ENCODE measurements around the gene MMP1. TPM values are rescaled to one million over a fixed set of nuclear protein-coding genes. Genes with fewer than 3 reads are reported as not detected.

Gene MMP1
- total RNA-seq (2014; rRNA removed; shearing (Covaris generic)) = 12.9 and 19.7 TPM in 2 replicates

DNA sequence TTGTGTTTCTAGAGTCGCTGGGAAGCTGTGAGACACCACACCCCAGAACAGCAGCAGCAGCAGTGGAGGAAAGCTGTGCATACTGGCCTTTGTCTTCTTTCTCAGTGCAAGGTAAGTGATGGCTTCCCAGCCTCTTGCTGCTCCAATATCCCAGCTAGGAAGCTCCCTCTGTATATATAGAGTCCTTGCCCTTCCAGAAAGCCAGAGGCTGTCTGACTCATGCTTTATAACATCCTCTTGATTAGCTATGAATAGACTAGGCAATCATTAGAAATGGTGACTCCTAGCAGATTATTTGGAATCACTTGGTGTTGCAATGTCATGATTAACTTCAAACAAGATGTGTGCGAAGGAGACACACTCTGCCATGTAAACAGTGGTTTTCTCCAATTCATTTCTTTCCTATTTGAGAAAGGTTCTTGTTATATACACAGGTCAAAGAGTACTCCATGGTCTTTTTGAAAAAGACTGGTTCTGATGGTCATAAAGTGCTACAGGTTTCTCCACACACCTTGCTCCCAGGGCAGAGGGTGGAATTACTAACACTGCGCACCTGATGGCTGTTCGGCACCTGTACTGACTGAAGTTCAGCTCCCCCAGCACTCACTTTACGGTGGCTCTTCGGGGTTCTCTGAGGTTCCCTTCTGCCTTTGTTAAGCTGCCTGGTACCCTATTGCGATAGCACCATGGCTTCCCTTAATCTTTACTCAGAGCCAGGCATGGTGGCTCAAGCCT, at the start of gene MMP1:
MMP1 (minus strand) TSS at position 149 of the 735 bp plus-strand sequence; CDS start at position 81, 68 bp downstream.
- peak; percentile 21 for DNase-seq (ENCODE audit: low spot score)

DNA sequence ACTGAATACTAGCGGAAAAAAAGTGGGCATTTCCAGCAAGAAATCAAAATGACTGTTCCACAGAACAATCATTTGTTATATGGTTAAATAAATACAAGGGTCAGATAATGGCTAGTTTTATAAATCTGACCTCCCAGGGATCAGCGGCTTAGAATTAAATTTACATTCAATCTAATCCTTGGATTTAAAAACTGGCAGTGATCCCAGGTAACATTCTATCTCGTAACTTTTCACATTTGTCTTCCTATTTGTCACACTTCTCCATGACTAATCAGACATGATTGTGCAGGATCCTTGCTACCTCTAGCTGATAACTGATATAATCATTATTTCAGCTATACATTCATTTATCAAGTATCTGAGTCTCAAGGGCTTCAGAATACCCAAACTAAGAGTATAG, 48.3 kb upstream of the MMP1 start:
- peak; percentile 60 for DNase-seq (ENCODE audit: low spot score)

DNA sequence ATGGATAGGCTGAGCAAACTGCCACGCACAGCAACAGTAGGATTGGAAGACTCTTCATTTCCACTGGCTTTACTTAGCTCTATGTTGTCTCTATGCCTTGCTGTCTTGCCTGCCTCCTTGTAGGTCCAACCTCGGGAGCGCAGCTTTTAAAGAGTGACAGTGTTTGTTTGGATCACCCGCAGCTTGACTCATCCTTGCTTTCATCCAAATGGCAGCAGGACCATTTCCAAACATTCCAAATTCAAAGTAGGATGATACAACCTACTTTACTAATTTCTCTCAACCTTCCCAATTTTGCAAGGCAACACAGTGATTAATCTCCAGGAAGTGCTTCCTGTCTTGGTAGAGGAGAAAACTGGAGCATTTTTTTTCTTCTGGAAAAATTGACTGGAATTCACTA, 45.5 kb upstream of the MMP1 start, which contains the start of gene MMP3:
MMP3 (minus strand) TSS at position 121 of the 400 bp plus-strand sequence; CDS start at position 58, 63 bp downstream.
- peak; percentile 44 for DNase-seq (ENCODE audit: low spot score)

DNA sequence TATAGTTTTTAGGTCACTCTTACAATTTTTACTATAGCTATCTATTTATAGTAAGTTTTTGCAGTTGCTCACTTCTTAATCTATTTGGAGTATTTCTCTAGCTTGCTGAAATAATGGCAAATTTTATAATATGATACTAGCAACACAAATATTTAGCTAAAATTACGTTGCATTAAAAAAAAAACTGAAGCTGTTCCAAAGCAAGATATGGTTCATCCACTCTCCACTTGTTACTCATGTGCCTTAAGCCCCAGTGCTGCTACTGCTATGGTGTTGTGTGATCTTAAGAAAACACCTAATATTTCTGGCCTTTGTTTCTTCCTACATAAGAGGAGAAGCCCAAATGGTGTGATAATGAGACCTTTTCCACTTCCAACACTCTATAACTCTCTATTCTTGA, 45.0 kb upstream of the MMP1 start:
- no peak for DNase-seq (ENCODE audit: low spot score)

DNA sequence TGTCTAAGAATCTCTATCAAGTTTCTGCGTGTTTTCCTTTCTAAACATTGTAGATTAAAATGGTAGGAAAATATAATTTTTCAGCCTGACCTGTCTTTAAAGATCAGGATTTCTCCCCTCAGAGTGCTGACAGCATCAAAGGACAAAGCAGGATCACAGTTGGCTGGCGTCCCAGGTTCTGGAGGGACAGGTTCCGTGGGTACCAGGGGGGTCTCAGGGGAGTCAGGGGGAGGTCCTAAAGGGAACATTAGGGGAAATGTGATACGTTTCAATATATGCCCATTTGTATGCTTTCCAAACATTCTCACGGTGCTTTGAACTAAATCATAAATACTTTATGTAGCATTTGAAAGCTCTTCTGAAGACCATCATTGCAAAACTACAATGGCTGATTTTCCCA, 42.1 kb upstream of the MMP1 start:
- DNase-seq (ENCODE audit: low spot score) = no peak

DNA sequence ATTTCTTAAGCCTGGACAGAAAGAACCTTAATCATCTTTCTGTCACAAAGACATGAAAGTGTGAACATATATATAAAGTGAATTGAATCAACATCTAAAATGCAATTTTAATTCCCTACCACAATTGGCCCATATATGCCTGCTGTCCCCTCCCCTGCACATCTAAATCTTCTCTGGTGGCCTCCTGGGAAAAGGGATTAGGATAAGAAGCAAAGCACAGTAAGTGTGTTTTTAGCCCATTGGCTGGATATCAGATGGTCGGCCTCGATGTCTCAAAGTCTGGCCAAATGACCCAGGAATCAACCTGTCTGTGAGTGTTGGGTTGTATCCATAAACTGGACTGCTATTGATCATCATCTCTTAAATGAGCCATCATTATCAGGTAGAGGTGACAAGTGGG, 39.7 kb upstream of the MMP1 start:
- DNase-seq (ENCODE audit: low spot score) = no peak

DNA sequence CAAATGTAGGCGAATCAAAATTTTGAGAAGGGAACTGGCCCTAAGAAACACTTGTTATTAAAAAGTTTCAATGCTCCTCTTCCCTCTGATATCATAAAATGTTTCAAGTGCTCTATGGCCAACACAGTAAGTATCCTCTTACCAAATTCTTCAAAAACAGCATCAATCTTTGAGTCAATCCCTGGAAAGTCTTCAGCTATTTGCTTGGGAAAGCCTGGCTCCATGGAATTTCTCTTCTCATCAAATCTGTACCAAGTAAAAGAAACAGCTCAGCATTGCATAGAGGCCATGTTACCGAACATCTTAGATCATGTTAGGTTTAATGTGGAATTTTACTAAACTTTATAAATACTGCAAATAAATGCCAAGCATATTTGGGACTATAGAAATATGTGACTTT, 39.2 kb upstream of the MMP1 start:
- DNase-seq (ENCODE audit: low spot score) = no peak

DNA sequence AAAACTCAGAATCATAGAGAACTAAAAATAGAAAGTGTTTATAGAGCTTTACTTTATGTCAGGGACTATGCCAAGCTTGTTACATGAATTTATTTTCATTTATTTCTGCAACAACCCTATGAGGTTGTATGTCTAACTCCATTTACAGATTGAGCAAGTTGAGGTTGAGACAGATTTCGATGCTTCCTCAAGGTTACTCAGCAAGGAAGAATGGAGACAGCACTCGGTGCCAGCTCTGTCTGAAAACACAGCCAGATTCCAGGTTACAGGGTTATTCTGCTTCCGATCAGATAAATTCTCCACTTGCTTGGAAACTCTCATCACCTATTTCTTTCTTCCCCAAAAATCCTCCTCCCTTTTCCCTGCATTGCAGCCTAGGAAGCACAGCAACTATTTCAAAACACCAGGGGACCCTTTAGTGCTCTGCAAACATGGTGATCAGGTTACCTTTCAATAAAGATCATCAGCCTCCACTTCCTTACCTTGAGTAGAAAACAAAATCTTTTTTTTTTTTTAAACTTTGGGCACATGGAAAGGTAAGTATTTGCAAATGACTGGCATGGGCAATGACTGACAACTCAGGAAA, 38.4 kb upstream of the MMP1 start:
- no peak for DNase-seq (ENCODE audit: low spot score)

DNA sequence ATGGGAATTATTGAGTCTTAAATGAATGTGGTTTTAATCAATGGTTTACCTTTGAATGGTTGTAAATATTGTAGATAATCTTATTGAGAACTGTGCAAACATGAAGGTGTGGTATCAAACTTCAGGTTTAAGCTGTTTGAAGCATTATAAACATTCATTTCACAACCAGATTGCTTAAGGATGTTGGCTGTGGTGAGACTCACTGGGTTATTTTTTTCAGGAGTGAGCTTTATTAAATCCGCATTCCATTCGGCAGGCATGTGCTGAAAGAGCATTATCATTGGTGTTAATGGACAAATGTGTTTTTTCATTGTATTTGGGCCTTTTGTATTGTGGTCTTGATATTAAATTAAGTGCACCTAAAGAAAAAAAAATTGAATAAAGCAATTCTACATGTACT, 35.8 kb upstream of the MMP1 start:
- no peak for DNase-seq (ENCODE audit: low spot score)

DNA sequence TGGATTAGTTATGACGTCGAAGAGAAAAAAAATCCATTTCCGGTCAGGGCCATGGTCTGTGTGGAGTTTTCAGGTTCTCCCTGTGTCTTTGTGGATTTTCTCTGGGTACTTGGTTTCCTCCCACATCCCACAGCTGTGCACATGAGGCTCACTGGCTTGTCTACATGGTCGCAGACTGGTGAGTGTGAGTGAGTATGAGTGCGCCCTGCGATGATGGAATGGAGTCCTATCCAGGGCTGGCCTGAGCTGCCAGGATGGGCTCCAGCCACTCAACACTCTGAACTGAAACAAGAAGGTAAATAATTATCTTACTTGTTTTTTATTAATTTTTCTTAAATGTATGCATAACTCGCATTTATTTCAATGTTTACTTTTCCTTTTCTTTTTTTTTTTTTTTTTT, 34.7 kb upstream of the MMP1 start:
- DNase-seq (ENCODE audit: low spot score) = no peak

DNA sequence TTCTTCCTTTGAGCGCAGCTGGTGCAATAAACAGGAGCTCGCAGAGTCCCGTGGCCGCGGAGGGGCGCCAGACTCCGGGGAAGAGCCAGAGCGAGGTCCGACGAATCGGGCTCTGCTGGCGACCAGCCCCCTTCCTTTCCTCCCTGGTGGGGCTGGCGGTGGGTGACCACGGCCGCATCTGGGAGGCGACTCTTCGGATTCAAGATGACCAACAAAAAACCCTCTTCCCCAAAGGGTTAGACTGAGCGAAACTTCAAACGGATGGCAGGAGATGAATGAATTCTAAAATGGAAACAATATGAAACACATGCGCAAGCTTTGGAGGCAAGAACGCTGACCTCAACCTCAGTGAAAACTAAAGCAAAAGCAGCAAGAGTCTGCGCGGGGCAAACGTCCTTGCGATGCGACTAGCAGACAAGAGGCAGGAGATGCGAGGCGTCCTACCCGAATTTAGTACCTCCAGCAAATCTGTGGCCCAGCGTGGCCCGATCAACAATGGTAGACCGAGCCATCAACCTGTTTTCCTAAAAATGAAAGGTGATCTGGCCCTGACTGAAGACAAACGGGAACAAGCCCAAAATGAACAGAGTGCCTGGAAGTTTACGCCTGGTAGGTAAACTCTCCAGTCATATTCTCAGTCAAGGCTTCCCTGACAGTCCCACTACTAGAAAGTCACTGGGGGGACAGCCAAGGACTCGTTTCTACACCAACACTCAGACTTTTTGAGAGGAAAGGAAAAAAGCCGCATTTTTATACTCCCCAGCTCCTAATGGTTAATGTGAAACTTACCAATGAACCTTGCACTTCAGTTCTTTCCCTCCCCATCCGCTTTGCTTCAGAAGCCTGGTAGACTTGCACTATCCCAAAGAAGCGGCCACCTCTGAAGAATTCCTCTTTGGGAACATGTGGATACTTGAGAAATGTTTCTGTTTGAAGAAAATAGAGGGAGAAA, 33.8 kb upstream of the MMP1 start:
- DNase-seq (ENCODE audit: low spot score) = no peak

DNA sequence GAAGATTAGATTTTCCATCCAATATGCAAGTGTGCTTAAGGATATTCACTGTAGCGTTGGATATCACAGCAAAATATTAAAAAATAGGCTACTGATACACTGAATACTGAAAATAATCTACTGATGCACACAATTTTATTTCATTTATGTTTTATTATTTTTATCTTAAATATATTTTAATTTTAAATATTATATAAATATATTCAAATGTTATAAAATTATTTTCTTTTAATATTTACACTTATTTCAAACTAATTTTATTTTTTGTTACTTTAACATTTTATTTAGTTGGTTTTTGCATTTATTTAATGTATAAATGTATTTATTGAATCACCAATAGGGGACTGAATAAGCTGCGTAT, 33.1 kb upstream of the MMP1 start:
- no peak for DNase-seq (ENCODE audit: low spot score)

DNA sequence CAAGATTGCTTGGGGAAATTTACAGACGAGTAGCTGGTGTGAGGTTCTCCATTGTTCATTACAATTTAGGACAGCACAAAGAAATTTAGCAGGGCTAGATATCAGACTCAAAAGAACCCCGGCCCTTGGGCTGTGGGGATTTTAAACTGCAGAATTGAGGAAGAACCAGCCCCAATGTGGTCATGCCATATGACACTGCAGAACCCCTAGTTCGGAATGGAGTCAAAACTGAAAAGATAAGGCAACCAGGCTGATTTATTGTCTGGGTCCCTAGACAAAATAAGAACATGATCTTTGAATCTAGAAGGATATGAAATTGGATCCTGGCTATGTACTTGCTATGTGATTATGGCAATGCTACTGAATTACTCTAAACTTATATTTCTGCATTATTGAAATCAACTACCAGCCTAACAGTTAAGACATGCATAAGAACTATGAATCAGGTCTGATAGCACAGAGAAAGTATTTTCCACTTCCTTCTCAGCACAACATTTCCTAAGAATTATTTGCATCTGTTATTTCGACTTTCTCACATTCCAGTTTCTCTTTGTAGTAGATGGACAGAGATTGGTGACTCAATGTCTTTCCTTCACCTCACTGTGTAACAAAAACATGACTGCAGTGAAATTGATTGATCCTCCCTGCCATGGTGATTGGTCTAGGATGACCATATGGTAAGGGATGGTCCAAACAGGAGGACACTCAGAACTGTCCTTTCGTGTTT, 32.2 kb upstream of the MMP1 start:
- no peak for DNase-seq (ENCODE audit: low spot score)

DNA sequence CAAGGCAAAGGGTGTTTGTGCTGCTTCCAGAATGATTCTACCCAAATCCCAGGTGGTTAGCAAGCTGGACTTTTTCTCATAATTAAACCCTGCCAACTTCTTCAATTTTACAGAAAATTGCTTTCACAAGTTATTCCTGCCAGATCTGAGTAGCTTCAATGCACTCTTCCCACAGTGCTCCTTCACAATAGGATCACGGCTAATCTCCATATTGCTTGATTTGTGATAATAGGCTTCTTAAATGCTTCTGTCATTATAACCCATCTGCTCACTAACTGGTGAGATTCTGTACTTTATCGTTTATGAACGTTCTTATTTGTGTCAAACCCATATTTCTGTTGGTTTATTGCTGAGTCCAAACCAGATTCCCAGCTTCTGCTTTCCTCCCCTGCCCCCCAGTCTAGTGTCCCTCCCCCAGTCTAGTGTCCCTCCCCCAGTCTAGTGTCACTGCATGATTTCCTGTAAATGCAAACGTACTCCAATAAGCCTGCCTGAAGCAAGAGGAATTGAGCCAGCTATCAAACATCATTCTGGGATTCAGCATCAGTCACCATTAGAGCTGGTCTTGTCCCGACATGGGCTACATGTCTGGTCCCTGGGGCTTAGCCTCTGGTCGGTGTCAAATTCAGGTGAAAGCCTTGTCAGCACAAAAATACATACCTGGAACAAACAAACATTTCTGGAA, 31.5 kb upstream of the MMP1 start:
- no peak for DNase-seq (ENCODE audit: low spot score)

DNA sequence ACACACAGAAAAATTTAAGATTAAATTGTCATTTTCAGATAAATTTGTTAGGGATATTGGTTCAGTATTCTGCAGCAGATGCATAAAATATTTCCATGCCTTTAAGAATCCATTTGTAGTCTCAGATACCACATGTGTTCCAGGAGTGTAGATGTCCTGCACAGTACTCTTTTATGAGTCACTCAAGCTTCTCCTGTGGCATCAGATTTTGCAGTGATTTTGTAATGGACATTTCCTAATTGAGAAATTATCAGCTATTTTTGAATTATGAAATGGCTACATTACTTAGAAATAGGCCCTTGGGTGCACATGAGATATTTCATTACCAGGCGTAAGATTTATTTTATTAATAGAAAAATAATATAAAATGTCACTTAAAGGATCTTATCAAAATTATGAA, 26.6 kb upstream of the MMP1 start:
- DNase-seq (ENCODE audit: low spot score) = no peak

DNA sequence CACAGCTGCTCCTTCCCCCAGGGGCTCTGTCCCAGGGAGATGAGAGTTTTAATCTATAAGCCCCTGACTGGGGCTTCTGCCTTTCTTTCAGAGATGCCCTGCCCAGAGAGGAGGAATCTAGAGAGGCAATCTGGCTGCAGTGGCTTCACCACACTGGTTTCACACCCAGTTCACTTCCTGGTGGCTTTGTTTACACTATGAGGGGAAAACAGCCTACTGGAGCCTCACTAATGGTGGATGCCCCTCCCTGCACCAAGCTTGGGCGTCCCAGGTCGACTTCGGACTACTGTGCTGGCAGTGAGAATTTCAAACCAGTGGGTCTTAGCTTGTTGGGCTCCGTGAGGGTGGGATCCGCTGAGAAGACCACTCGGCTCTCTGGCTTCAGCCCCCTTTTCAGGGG, 21.5 kb upstream of the MMP1 start:
- no peak for DNase-seq (ENCODE audit: low spot score)

DNA sequence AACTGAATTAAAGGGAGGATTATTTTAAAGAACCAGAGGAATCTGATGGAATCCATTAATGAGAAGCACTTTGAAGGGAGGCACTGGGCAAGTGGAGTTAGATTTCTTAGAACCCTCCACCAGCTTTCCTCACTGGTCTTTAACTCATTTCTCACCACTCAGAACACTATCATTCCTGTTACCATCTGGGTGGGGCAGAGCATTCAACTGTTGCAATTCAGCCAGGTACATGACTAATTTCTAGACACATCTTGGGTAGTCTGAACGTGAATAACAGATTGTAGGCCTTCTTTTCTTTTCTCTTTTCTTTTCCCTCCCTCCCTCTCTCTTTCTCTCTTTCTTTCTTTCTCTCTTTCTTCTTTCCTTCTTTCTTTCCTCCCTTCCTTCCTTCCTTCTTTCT, 15.5 kb upstream of the MMP1 start:
- DNase-seq (ENCODE audit: low spot score) = no peak

DNA sequence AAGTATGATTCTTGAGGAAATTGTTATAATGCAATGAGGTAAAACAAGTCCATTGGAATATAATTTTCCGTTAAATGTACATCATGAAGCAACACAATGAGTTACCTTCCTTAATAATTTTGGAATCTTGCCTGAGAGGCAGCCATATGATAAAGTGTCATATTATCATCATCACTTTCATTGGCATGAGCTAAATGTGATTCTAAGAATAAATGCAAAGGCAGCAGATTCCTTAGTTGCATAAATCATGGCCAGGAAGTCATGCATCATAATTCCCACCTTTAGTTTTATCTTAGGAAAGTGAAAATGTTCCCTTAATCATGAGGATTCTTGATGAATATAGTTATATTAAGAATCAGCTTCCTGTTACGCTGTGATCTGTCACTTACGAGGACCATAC, 14.2 kb upstream of the MMP1 start:
- DNase-seq (ENCODE audit: low spot score) = no peak

DNA sequence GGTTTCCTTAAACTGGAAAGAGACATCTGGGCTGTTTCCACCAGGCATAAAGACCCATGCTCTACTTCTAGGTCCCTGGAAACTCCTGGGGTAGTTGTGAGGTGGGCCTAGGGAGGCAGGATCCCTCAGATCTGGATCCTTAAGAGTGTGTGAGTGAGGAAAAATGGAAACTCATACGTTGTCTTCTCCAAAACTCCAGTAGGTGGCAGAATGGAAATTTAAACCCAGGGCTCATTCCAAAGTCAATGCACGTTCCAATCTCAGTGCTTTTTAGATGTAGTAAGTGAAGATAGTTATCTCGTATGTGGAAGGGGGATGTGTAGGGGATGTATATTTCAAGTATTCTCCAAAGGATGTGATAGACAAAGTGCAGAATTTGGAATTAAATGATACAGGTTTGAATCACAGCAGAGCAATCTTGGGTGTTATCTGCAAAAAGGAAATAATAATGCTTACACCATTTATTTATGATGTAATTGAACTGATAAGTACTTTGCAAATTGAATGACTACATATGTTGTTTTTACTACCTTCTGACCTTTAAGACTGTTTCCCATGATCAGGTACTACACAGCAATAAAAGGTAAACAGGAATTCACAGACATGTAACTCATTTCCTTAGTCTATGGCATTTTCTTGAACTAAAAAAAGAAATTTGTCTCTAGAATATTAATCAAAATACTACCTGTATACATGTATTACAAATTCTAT, 13.1 kb upstream of the MMP1 start:
- DNase-seq (ENCODE audit: low spot score) = peak; percentile 13

DNA sequence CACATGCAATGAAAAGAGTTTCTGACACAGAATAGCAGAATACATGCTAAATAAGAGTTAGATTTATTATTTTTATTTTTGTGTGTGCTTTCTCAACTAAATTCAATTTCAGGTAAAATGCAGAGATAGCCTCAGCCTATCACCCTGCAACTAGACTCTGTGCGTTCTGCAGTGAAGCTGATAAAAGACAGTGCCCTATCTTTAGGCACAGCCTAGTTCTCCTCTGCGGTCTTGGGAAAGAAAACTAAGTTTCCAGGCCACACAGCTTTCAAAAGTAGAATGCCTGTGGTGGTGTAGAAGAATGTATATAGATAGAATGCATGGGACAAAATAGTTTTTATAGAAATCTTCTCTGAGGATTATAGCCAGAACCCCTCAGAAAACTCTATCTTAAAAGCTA, 12.0 kb upstream of the MMP1 start:
- DNase-seq (ENCODE audit: low spot score) = no peak

DNA sequence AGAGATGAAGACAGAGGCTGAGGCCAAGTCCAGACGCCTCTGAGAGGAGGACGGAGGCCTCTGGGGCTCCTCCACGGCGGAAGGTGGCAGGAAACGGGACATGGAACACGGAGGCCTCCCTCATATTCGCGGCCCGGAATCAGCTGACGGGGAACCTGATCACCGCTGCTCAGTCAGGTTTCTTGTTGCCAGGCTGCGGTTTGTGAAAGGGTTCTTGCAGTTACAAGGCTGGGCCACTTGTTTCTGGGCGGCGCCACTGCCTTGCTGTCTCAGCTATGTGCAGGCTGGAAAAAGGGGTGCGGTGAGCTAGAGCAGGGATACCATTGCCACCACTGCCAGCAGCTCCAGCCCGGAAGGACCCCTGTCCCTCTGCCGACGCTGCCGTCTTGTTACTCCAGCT, 10.0 kb upstream of the MMP1 start:
- no peak for DNase-seq (ENCODE audit: low spot score)
